WTC11 (cell line): ENCODE measurements around the gene ZNF286A. TPM values are rescaled to one million over a fixed set of nuclear protein-coding genes. Genes with fewer than 3 reads are reported as not detected.

Source experiments
- ATAC-seq: fragments of 200-7000 bp; cut with Tn5 transposase; 2 replicates; pipeline ENCODE4 v1.10.0; 2021; ENCODE audit warnings: mild to moderate bottlenecking, moderate library complexity
- CTCF ChIA-PET: fragments of 300-600 bp; sonication (Branson Sonifier 250); formaldehyde crosslinking; loops from one replicate; lab custom pipeline; 2021; ENCODE audit warnings: antibody characterized with exemption; lab: Charles Lee
- POLR2A ChIA-PET: fragments of 350-600 bp; sonication (Branson Sonifier 250); formaldehyde crosslinking; loops from one replicate; lab custom pipeline; 2021; ENCODE audit warnings: antibody characterized with exemption; lab: Charles Lee
- DNase-seq: peaks from one replicate; pipeline ENCODE4 v3.0.0; 2021; ENCODE audit warnings: low spot score
- H3K27ac Mint-ChIP-seq: 2 replicates; pipeline ENCODE4 v1.8.0; 2021; ENCODE audit warnings: mixed read lengths
- H3K27me3 Mint-ChIP-seq: 2 replicates; pipeline ENCODE4 v1.8.0; 2021; ENCODE audit warnings: low read depth, mild to moderate bottlenecking, moderate library complexity, mixed read lengths
- H3K36me3 Mint-ChIP-seq: 2 replicates; pipeline ENCODE4 v1.8.0; 2021; ENCODE audit warnings: mixed read lengths
- H3K4me1 Mint-ChIP-seq: 2 replicates; pipeline ENCODE4 v1.8.0; 2022; ENCODE audit warnings: mixed read lengths
- H3K4me3 Mint-ChIP-seq: 2 replicates; pipeline ENCODE4 v1.8.0; 2021; ENCODE audit warnings: mild to moderate bottlenecking, moderate library complexity, mixed read lengths
- H3K9me3 Mint-ChIP-seq: 2 replicates; pipeline ENCODE4 v1.8.0; 2021; ENCODE audit warnings: mixed read lengths
- ARID4B ChIP-seq: sonication (generic); formaldehyde crosslinking; IDR thresholded peaks from 2 replicates; pipeline ENCODE4 v1.8.0; 2023; ENCODE audit warnings: missing genetic modification reagents, mild to moderate bottlenecking, borderline replicate concordance
- E2F4 ChIP-seq: sonication (generic); formaldehyde crosslinking; IDR thresholded peaks from 2 replicates; pipeline ENCODE4 v1.8.1; 2022; ENCODE audit warnings: low read depth, mild to moderate bottlenecking, moderate library complexity, missing genetic modification reagents, borderline replicate concordance
- E2F5 ChIP-seq: sonication (generic); formaldehyde crosslinking; IDR thresholded peaks from 2 replicates; pipeline ENCODE4 v1.8.1; 2022; ENCODE audit warnings: mild to moderate bottlenecking, moderate library complexity, missing genetic modification reagents
- EMX1 ChIP-seq: fragments of 250-450 bp; sonication (Bioruptor Pico); IDR thresholded peaks from 2 replicates; pipeline ENCODE4 v1.8.0; 2021; ENCODE audit warnings: mild to moderate bottlenecking
- ESRRA ChIP-seq: sonication (generic); formaldehyde crosslinking; IDR thresholded peaks from 2 replicates; pipeline ENCODE4 v1.8.1; 2022; ENCODE audit warnings: mild to moderate bottlenecking, missing genetic modification reagents, borderline replicate concordance
- FOXK1 ChIP-seq: sonication (generic); formaldehyde crosslinking; IDR thresholded peaks from 2 replicates; pipeline ENCODE4 v1.8.0; 2022; ENCODE audit warnings: mild to moderate bottlenecking, moderate library complexity, missing genetic modification reagents
- IRF1 ChIP-seq: sonication (generic); formaldehyde crosslinking; IDR thresholded peaks from 2 replicates; pipeline ENCODE4 v1.8.0; 2023; ENCODE audit warnings: missing genetic modification reagents
- IRF2 ChIP-seq: sonication (generic); formaldehyde crosslinking; IDR thresholded peaks from 2 replicates; pipeline ENCODE4 v1.8.0; 2022; ENCODE audit warnings: low read depth, missing genetic modification reagents, borderline replicate concordance
- JUN ChIP-seq: sonication (generic); formaldehyde crosslinking; IDR thresholded peaks from 2 replicates; pipeline ENCODE4 v1.8.0; 2023; ENCODE audit warnings: mild to moderate bottlenecking, missing genetic modification reagents
- MLX ChIP-seq: sonication (generic); formaldehyde crosslinking; IDR thresholded peaks from 2 replicates; pipeline ENCODE4 v1.8.1; 2023; ENCODE audit warnings: mild to moderate bottlenecking, missing genetic modification reagents, moderate library complexity
- MYBL2 ChIP-seq: sonication (generic); formaldehyde crosslinking; IDR thresholded peaks from 2 replicates; pipeline ENCODE4 v1.8.1; 2023; ENCODE audit warnings: mild to moderate bottlenecking, moderate library complexity, missing genetic modification reagents
- NR1H2 ChIP-seq: sonication (generic); formaldehyde crosslinking; IDR thresholded peaks from 2 replicates; pipeline ENCODE4 v1.9.0; 2021; ENCODE audit warnings: mild to moderate bottlenecking, moderate library complexity, missing genetic modification reagents
- PRRX2 ChIP-seq: fragments of 250-450 bp; sonication (Bioruptor Pico); IDR thresholded peaks from 2 replicates; pipeline ENCODE4 v1.8.0; 2021; ENCODE audit warnings: mild to moderate bottlenecking
- RELA ChIP-seq: sonication (generic); formaldehyde crosslinking; IDR thresholded peaks from 2 replicates; pipeline ENCODE4 v1.8.1; 2022; ENCODE audit warnings: missing genetic modification reagents, mild to moderate bottlenecking, borderline replicate concordance
- ZMAT4 ChIP-seq: fragments of 250-450 bp; sonication (Bioruptor Pico); IDR thresholded peaks from 2 replicates; pipeline ENCODE4 v1.9.0; 2021; ENCODE audit warnings: mild to moderate bottlenecking
- ZNF138 ChIP-seq: sonication (generic); formaldehyde crosslinking; conservative IDR thresholded peaks from 2 replicates; pipeline ENCODE4 v1.8.1; 2022; ENCODE audit warnings: mild to moderate bottlenecking, moderate library complexity, missing genetic modification reagents
- ZNF232 ChIP-seq: sonication (generic); formaldehyde crosslinking; IDR thresholded peaks from 2 replicates; pipeline ENCODE4 v1.8.0; 2022; ENCODE audit warnings: mild to moderate bottlenecking, missing genetic modification reagents
- ZNF671 ChIP-seq: fragments of 250-450 bp; sonication (Bioruptor Pico); IDR thresholded peaks from 2 replicates; pipeline ENCODE4 v1.8.0; 2021; ENCODE audit warnings: mild to moderate bottlenecking
- total RNA-seq: library from RNA; stranded (reverse); gene quantifications from 3 replicates; pipeline ENCODE4 v1.2.3, GENCODE V29; 2021

The ZNF286A gene
- total RNA-seq, 1 experiment from 2014 or later, result 83.6 TPM

- H3K4me3 Mint-ChIP-seq, result no peak overlapping the region
- ATAC-seq, result no peak
- DNase-seq, result no peak
- no peaks in the 10 kb centered on the region for H3K9me3 Mint-ChIP-seq
- no peaks in the 10 kb centered on the region for H3K27me3 Mint-ChIP-seq
- no peaks in the 10 kb centered on the region for H3K36me3 Mint-ChIP-seq
- ChIA-PET POLR2A (no interaction called here), CTCF (no interaction called here)
- peaks cover 3% of the 10 kb centered on the region; the same call in 1 of the 2 replicates for H3K4me1 Mint-ChIP-seq
- no peak overlapping the region for H3K27ac Mint-ChIP-seq
- TF ChIP-seq JUN (CRISPR knock-in tag) (no peak), E2F4 (CRISPR knock-in tag) (no peak), IRF2 (CRISPR knock-in tag) (no peak), ARID4B (CRISPR knock-in tag) (no peak)
Observed at GRCh38 chr17:15740570-15741120, 41.1 kb downstream of the ZNF286A start.

- TF ChIP-seq FOXK1 (CRISPR knock-in tag) (no peak), E2F5 (no peak), MYBL2 (CRISPR knock-in tag) (no peak), NR1H2 (CRISPR knock-in tag) (no peak), RELA (CRISPR knock-in tag) (no peak), ZNF232 (CRISPR knock-in tag) (no peak), ESRRA (CRISPR knock-in tag) (no peak), MLX (CRISPR knock-in tag) (no peak), ZMAT4 (no peak), E2F4 (CRISPR knock-in tag) (no peak), EMX1 (CRISPR knock-in tag) (no peak), ZNF671 (CRISPR knock-in tag) (no peak), IRF1 (CRISPR knock-in tag) (no peak), PRRX2 (CRISPR knock-in tag) (no peak), ZNF138 (CRISPR knock-in tag) (no peak)
- Mint-ChIP-seq H3K4me1 (peaks cover 3% of the 10 kb centered on the region; the same call in 1 of the 2 replicates), H3K27me3 (no peaks in the 10 kb centered on the region), H3K9me3 (peaks cover 4% of the 10 kb centered on the region), H3K36me3 (no peaks in the 10 kb centered on the region), H3K4me3 (no peak overlapping the region), H3K27ac (no peak overlapping the region)
- ChIA-PET POLR2A (no interaction called here), CTCF (no interaction called here)
- DNase-seq (no peak), ATAC-seq (no peak)
Observed at GRCh38 chr17:15741624-15742023, 42.1 kb downstream of the ZNF286A start.
